Mesothelial cell of epicardium (in vitro differentiated cells): Measurements from ENCODE around the gene PDE4D. TPM values are rescaled to one million over a fixed set of nuclear protein-coding genes. Genes with fewer than 3 reads are reported as not detected.

ENCODE experiments used
- DNase-seq, 2 experiments: peaks; one replicate each; pipeline ENCODE4 v3.0.0; 2021; ENCODE audit warnings: low spot score in 2 of 2; ENCODE audit not compliant: unreplicated experiment in 2 of 2
- H3K27ac Mint-ChIP-seq: 2 replicates; pipeline ENCODE4 v1.8.0; 2021; ENCODE audit warnings: mixed read lengths
- H3K27me3 Mint-ChIP-seq: 2 replicates; pipeline ENCODE4 v1.8.0; 2021; ENCODE audit warnings: low read depth, mixed read lengths
- H3K36me3 Mint-ChIP-seq: 2 replicates; pipeline ENCODE4 v1.8.0; 2021; ENCODE audit warnings: mixed read lengths
- H3K4me1 Mint-ChIP-seq: 2 replicates; pipeline ENCODE4 v1.8.0; 2021; ENCODE audit warnings: mixed read lengths
- H3K4me3 Mint-ChIP-seq: 2 replicates; pipeline ENCODE4 v1.8.0; 2021; ENCODE audit warnings: mild to moderate bottlenecking, moderate library complexity, mixed read lengths
- H3K9me3 Mint-ChIP-seq: 2 replicates; pipeline ENCODE4 v1.8.0; 2021; ENCODE audit warnings: mixed read lengths
- CTCF ChIP-seq: fragments of 200-600 bp; sonication (generic); IDR thresholded peaks from one replicate; pipeline ENCODE4 v1.5.0; 2021; ENCODE audit warnings: antibody characterized with exemption; ENCODE audit not compliant: unreplicated experiment
- total RNA-seq: library from RNA; stranded (reverse); gene quantifications from 3 replicates; pipeline ENCODE4 v1.2.1, GENCODE V29; 2021

PDE4D gene
- total RNA-seq, 1 donor from 2014 or later: 105 TPM

GRCh38 chr5:59322058-59322457 lies 571.5 kb downstream of the PDE4D start:
- DNase-seq: no peak
- Mint-ChIP-seq H3K27ac (peak overlapping the region; percentile 64), H3K27me3 (no peaks in the 10 kb centered on the region), H3K9me3 (no peaks in the 10 kb centered on the region), H3K4me1 (peaks cover 78% of the 10 kb centered on the region), H3K4me3 (no peak overlapping the region), H3K36me3 (no peaks in the 10 kb centered on the region)
- no peak for TF ChIP-seq CTCF

- Mint-ChIP-seq H3K4me1 (peaks cover 78% of the 10 kb centered on the region), H3K9me3 (no peaks in the 10 kb centered on the region), H3K4me3 (no peak overlapping the region), H3K36me3 (no peaks in the 10 kb centered on the region), H3K27me3 (no peaks in the 10 kb centered on the region), H3K27ac (peak overlapping the region; percentile 64)
- no peak for TF ChIP-seq CTCF
- DNase-seq: no peak
These were observed 571.9 kb downstream of the PDE4D start for GRCh38 chr5:59321642-59322041.

- no peak for DNase-seq
- Mint-ChIP-seq H3K27ac (no peak overlapping the region), H3K36me3 (no peaks in the 10 kb centered on the region), H3K9me3 (no peaks in the 10 kb centered on the region), H3K4me1 (peaks cover 83% of the 10 kb centered on the region), H3K27me3 (no peaks in the 10 kb centered on the region), H3K4me3 (no peak overlapping the region)
- no peak for TF ChIP-seq CTCF
These were observed 573.1 kb downstream of the PDE4D start for GRCh38 chr5:59320420-59320819.

- Mint-ChIP-seq H3K4me3 (no peak overlapping the region), H3K4me1 (peaks cover 83% of the 10 kb centered on the region), H3K36me3 (no peaks in the 10 kb centered on the region), H3K27me3 (no peaks in the 10 kb centered on the region), H3K9me3 (no peaks in the 10 kb centered on the region), H3K27ac (peak overlapping the region; percentile 74)
- no peak for DNase-seq
- TF ChIP-seq CTCF: no peak
These were observed 574.3 kb downstream of the PDE4D start for GRCh38 chr5:59319250-59319649.

GRCh38 chr5:59317774-59318205 lies 575.7 kb downstream of the PDE4D start:
- no peak overlapping the region for H3K4me3 Mint-ChIP-seq
- peak overlapping the region; percentile 85 for H3K27ac Mint-ChIP-seq
- H3K9me3 Mint-ChIP-seq: no peaks in the 10 kb centered on the region
- H3K36me3 Mint-ChIP-seq: no peaks in the 10 kb centered on the region
- TF ChIP-seq CTCF: no peak
- DNase-seq: no peak
- peaks cover 79% of the 10 kb centered on the region for H3K4me1 Mint-ChIP-seq
- no peaks in the 10 kb centered on the region for H3K27me3 Mint-ChIP-seq

GRCh38 chr5:59317023-59317773 lies 576.3 kb downstream of the PDE4D start:
- DNase-seq: no peak
- H3K4me3 Mint-ChIP-seq: no peak overlapping the region
- H3K27me3 Mint-ChIP-seq: no peaks in the 10 kb centered on the region
- H3K9me3 Mint-ChIP-seq: no peaks in the 10 kb centered on the region
- TF ChIP-seq CTCF: no peak
- peaks cover 79% of the 10 kb centered on the region for H3K4me1 Mint-ChIP-seq
- H3K36me3 Mint-ChIP-seq: no peaks in the 10 kb centered on the region
- peak overlapping the region; percentile 85 for H3K27ac Mint-ChIP-seq
